Activated naive CD8-positive, alpha-beta T cell treated with anti-CD3 and anti-CD28 coated beads, Interleukin-2, amount 10 ng/mL, durations not matched to agents 7 days and 5 days (primary cell): Measurements from ENCODE around the gene GALNT9. TPM values are rescaled to one million over a fixed set of nuclear protein-coding genes. Genes with fewer than 3 reads are reported as not detected.
A peak's percentile ranks its signal among the peaks of the same experiment; 100 is the strongest.

Experiments used
- ATAC-seq: fragments of 150-1000 bp; cut with Tn5 transposase; one replicate; pipeline ENCODE4 v1.10.0; 2021; ENCODE audit warnings: low read depth, moderate library complexity
- POLR2A ChIA-PET: fragments of 350-600 bp; sonication (Branson Sonifier 250); formaldehyde crosslinking; loops from one replicate; lab custom pipeline; 2021; ENCODE audit warnings: antibody characterized with exemption; lab: Charles Lee
- DNase-seq: peaks from one replicate; pipeline ENCODE4 v3.0.0; 2021
- H3K27ac Mint-ChIP-seq: one replicate; pipeline ENCODE4 v1.8.0; 2022; ENCODE audit warnings: mild to moderate bottlenecking, mixed read lengths
- H3K27me3 Mint-ChIP-seq: one replicate; pipeline ENCODE4 v1.8.0; 2022; ENCODE audit warnings: mild to moderate bottlenecking, moderate library complexity, mixed read lengths
- H3K36me3 Mint-ChIP-seq: one replicate; pipeline ENCODE4 v1.8.0; 2021; ENCODE audit warnings: mild to moderate bottlenecking, mixed read lengths
- H3K4me1 Mint-ChIP-seq: one replicate; pipeline ENCODE4 v1.8.0; 2021; ENCODE audit warnings: mixed read lengths
- H3K4me3 Mint-ChIP-seq: one replicate; pipeline ENCODE4 v1.8.0; 2022; ENCODE audit warnings: mild to moderate bottlenecking, moderate library complexity, mixed read lengths
- H3K9me3 Mint-ChIP-seq: one replicate; pipeline ENCODE4 v1.8.0; 2021; ENCODE audit warnings: mixed read lengths
- total RNA-seq, 2 experiments: library from RNA; stranded (reverse); gene quantifications; one replicate each; pipeline ENCODE4 v1.2.3, GENCODE V29; 2021

The GALNT9 gene
- total RNA-seq, 2 experiments from 2014 or later = not detected

DNA sequence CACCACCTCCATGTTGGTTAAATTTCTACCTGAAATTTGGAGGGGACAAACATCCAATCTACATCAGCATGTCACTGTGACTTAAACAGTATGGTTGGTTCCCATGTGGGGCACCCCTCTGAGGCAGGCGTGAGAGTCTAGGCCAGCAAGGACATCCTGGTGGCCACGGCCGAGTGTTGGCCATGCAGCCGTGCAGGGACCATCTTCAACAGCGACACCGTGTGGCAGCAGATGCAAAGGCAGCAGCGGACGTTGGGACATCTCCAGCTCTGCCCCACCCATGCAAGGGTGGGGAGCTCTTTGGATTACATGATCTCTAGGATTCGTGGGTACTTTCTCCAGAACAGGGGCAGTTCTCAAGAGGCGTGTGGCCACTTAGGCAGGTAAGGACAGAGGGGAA is 135.3 kb downstream of the GALNT9 start:
- no peak overlapping the region for H3K27ac Mint-ChIP-seq
- H3K4me3 Mint-ChIP-seq = no peak overlapping the region
- peaks cover 2% of the 10 kb centered on the region for H3K36me3 Mint-ChIP-seq
- ATAC-seq (no peak), DNase-seq (no peak)
- POLR2A ChIA-PET = no interaction called here
- no peaks in the 10 kb centered on the region for H3K27me3 Mint-ChIP-seq
- H3K9me3 Mint-ChIP-seq = peaks cover 8% of the 10 kb centered on the region
- H3K4me1 Mint-ChIP-seq = peaks cover 4% of the 10 kb centered on the region

GRCh38 chr12:132191715-132192553 is 137.5 kb downstream of the GALNT9 start:
- peaks cover 3% of the 10 kb centered on the region for H3K36me3 Mint-ChIP-seq
- no peak overlapping the region for H3K4me3 Mint-ChIP-seq
- ATAC-seq = no peak
- POLR2A ChIA-PET = no interaction called here
- H3K27me3 Mint-ChIP-seq = no peaks in the 10 kb centered on the region
- no peak overlapping the region for H3K27ac Mint-ChIP-seq
- H3K9me3 Mint-ChIP-seq = peaks cover 8% of the 10 kb centered on the region
- no peak for DNase-seq
- H3K4me1 Mint-ChIP-seq = peaks cover 7% of the 10 kb centered on the region

GRCh38 chr12:132190834-132191500 is 138.4 kb downstream of the GALNT9 start:
- H3K27ac Mint-ChIP-seq = peak overlapping the region; percentile 30
- no peak for ATAC-seq

DNA sequence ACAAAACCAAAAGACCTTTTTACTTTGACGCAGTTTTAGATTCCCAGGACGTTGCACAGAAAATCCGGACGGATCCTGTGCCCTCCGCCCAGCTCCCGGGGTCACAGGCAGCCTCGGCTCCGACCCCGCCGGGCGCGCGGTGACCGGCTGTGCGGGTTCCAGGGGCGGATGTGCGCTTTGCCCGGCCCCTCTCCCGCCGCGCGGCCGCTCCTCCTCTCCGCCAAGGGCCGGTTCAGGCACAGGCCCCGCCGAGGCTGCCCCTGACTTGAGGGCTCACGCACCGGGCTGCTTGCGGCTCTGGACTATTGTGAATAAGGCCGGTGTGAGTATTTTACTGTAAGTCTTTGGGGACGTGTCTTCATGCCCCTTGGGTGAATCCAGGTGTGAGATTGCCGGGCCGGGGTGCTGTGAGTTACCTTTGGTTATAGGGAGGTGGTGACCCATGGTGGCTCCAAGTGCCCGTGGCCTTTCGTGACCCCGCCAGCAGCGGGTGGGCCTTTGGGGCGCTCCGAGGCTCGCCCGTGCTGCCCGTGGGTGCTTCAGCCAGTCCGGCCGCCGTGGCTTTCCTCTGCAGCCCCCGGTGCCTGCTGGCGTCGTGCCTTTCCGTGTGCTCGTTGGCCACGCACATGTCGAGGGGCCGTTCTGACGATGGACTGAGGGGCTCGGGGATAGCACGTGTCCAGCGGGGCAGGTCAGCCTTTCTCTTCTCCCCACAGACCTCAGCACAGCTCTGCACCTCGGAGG is 139.2 kb downstream of the GALNT9 start:
- ATAC-seq = peak; percentile 9
- DNase-seq = no peak
- H3K4me1 Mint-ChIP-seq = peaks cover 20% of the 10 kb centered on the region
- no peaks in the 10 kb centered on the region for H3K27me3 Mint-ChIP-seq
- peak overlapping the region; percentile 99 for H3K4me3 Mint-ChIP-seq
- POLR2A ChIA-PET = interaction anchor here (0.6 to 2.1 kb wide), 8 partner anchors 12 to 497 kb away, joined by 3 to 24 read pairs (median 4); partner anchors contain the start of gene POLE
- peaks cover 6% of the 10 kb centered on the region for H3K36me3 Mint-ChIP-seq
- H3K9me3 Mint-ChIP-seq = peaks cover 8% of the 10 kb centered on the region
- H3K27ac Mint-ChIP-seq = peak overlapping the region; percentile 90

More at GRCh38 chr12:132190834-132191500, 138.4 kb downstream of the GALNT9 start:
- no peak for DNase-seq
- H3K4me1 Mint-ChIP-seq = peaks cover 14% of the 10 kb centered on the region
- H3K9me3 Mint-ChIP-seq = peaks cover 8% of the 10 kb centered on the region
- POLR2A ChIA-PET = no interaction called here
- H3K27me3 Mint-ChIP-seq = no peaks in the 10 kb centered on the region
- H3K4me3 Mint-ChIP-seq = no peak overlapping the region
- peaks cover 4% of the 10 kb centered on the region for H3K36me3 Mint-ChIP-seq

DNA sequence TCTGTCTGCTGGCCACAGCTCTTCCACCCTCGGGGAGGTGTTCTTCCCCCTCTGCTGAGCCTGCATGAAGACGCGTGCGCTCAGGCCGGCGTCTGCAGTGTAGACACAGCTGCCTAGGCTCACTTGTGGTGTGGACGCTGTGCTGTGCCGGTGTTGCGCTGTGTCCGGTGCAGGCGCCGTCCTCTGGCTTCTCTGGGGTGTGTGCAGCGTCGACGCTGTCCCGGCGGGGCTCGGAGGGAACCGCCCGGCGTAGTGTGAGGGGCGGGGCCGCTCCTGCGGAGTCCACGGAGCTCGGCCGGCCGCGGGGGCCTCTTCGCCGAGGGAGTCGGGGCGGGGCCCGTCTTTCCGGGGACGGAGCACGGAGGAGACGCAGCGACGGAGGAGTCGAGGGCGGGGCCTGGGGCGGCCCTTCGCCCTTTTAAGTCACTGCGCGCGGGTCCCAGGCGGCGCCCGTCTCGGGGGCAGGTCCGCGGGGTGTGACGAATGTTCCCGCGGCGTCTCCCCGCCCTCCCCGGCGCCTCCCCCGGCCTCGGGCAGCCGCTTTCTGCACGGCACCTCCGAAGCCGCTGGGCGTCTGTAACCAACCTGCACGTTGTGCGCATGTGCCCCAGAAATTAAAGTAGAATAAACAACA is 139.9 kb downstream of the GALNT9 start:
- Mint-ChIP-seq H3K4me3 (peak overlapping the region; percentile 99), H3K4me1 (peaks cover 23% of the 10 kb centered on the region), H3K27ac (peak overlapping the region; percentile 95), H3K36me3 (peaks cover 6% of the 10 kb centered on the region), H3K9me3 (peaks cover 8% of the 10 kb centered on the region), H3K27me3 (peaks cover under 1% of the 10 kb centered on the region)
- peak; percentile 96 for DNase-seq
- peak; percentile 92 for ATAC-seq
- POLR2A ChIA-PET = interaction anchor here (0.6 to 2.1 kb wide), 9 partner anchors 11 to 497 kb away, joined by 3 to 24 read pairs (median 3); partner anchors contain the start of gene POLE

DNA sequence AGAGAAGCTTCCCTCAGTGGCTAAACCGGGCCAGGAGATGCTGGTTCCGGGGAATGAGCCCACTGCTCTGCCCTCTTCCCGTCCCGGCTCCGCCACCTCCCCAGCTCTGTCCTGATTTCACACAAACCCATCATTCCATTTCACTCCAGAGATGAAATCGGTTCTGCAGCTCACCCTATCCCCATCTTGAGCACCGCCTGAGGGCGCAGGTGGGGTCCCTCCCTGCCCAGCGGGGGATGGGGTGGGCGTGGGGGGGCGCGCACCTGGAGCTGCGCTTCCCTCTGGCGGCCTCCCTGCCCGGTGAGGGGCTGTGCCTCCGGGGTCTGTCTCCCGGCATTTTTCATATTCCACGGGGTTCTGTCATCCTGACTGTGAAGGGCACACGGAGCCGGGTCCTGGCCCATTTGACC is 140.5 kb downstream of the GALNT9 start:
- H3K27me3 Mint-ChIP-seq = peaks cover 4% of the 10 kb centered on the region
- peak overlapping the region; percentile 99 for H3K4me3 Mint-ChIP-seq
- peaks cover 4% of the 10 kb centered on the region for H3K9me3 Mint-ChIP-seq
- peak overlapping the region; percentile 95 for H3K27ac Mint-ChIP-seq
- POLR2A ChIA-PET = interaction anchor here (0.9 to 2.1 kb wide), 5 partner anchors 10 to 372 kb away, joined by 3 to 24 read pairs (median 3); no protein-coding TSS in a partner anchor
- peaks cover 25% of the 10 kb centered on the region for H3K4me1 Mint-ChIP-seq
- peaks cover 6% of the 10 kb centered on the region for H3K36me3 Mint-ChIP-seq
- DNase-seq (no peak), ATAC-seq (no peak)

DNA sequence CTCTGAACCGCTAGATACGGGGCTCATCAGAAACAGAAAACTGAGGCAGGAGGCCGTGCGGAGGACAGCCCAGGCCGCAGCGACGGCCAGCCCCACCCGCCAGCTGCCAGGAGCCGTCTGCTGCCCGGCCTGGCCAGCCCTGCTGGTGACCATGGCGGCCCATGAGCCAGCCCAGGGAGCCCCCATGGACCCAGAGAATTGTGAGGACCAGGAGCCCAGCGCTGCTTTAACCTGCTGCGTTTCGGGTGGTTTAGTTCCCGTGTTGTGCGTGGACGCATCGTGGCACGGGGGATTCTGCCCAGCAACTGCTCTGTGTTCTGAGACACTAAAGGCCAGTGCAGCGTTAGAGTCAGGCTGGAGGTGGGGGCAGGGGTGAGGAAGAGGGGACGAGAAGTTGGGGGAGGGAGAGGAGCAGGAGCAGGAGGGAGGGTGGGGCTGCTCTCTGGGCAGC is 140.9 kb downstream of the GALNT9 start:
- Mint-ChIP-seq H3K27ac (peak overlapping the region; percentile 56), H3K9me3 (peaks cover 2% of the 10 kb centered on the region), H3K27me3 (peaks cover 6% of the 10 kb centered on the region), H3K4me1 (peaks cover 25% of the 10 kb centered on the region), H3K4me3 (peak overlapping the region; percentile 99), H3K36me3 (peaks cover 6% of the 10 kb centered on the region)
- POLR2A ChIA-PET = interaction anchor here (1.3 to 2.1 kb wide), 2 partner anchors 10 to 14 kb away, joined by 4 to 24 read pairs; no protein-coding TSS in a partner anchor
- ATAC-seq (no peak), DNase-seq (no peak)

DNA sequence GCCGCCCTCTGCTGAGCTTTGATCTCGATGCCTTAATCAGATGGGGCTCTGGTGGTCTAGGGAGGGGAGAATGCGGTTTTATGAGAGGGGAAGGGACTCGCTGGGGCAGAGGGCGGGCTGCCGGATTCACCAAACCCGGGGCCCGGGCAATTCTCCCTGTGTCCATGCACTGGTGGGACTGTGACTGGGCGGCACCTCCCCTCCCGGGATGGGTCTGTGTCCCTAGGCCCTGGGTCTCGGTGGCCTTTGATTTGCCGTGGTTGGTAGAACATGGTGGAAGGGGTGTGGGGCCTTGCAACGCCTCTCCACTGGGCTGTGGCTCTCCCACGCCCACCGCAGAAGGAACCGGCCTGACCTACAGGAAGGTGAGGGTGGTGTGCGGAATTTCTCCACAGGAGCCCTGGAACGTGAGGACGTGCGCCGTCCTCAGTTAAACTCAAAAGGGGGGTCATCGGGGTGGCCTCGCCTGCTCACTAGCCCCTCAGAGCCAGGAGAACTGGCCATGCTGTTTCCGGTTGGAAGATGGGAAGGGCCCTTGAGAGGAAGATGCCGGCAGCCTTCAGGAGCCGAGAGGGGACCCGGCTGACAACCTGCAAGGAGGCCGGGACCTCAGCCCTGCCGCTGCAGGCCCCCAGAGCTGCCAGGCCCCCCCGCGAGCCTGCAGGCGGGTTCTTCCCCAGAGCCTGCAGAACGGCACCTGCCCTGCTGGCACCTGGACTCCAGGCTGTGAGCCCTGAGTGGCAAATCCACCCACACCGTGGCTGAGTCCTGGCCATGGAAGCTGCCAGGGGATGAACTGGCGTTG is 141.5 kb downstream of the GALNT9 start:
- Mint-ChIP-seq H3K27ac (peak overlapping the region; percentile 54), H3K9me3 (no peaks in the 10 kb centered on the region)

GRCh38 chr12:132186857-132187620 is 142.3 kb downstream of the GALNT9 start:
- peaks cover 25% of the 10 kb centered on the region for H3K4me1 Mint-ChIP-seq
- no peaks in the 10 kb centered on the region for H3K9me3 Mint-ChIP-seq
- H3K4me3 Mint-ChIP-seq = peak overlapping the region; percentile 87
- no peak for DNase-seq
- POLR2A ChIA-PET = interaction anchor here (0.6 to 2.5 kb wide), 4 partner anchors 8 to 54 kb away, joined by 3 to 9 read pairs (median 6); no protein-coding TSS in a partner anchor
- peak overlapping the region; percentile 99 for H3K27ac Mint-ChIP-seq
- H3K36me3 Mint-ChIP-seq = peaks cover 6% of the 10 kb centered on the region
- H3K27me3 Mint-ChIP-seq = peaks cover 11% of the 10 kb centered on the region
- no peak for ATAC-seq

More for the DNA sequence above, 141.5 kb downstream of the GALNT9 start:
- H3K36me3 Mint-ChIP-seq = peaks cover 6% of the 10 kb centered on the region
- DNase-seq (no peak), ATAC-seq (no peak)
- H3K4me1 Mint-ChIP-seq = peaks cover 25% of the 10 kb centered on the region
- H3K27me3 Mint-ChIP-seq = peaks cover 11% of the 10 kb centered on the region
- POLR2A ChIA-PET = interaction anchor here (1.2 to 2.5 kb wide), 4 partner anchors 9 to 33 kb away, joined by 3 to 24 read pairs (median 9); no protein-coding TSS in a partner anchor
- peak overlapping the region; percentile 99 for H3K4me3 Mint-ChIP-seq

GRCh38 chr12:132186208-132186856 is 143.1 kb downstream of the GALNT9 start:
- DNase-seq = no peak
- H3K9me3 Mint-ChIP-seq = no peaks in the 10 kb centered on the region
- peak overlapping the region; percentile 87 for H3K4me3 Mint-ChIP-seq
- H3K4me1 Mint-ChIP-seq = peaks cover 25% of the 10 kb centered on the region
- peak overlapping the region; percentile 99 for H3K27ac Mint-ChIP-seq
- peaks cover 11% of the 10 kb centered on the region for H3K27me3 Mint-ChIP-seq
- POLR2A ChIA-PET = interaction anchor here (0.6 to 2.5 kb wide), 6 partner anchors 8 to 53 kb away, joined by 3 to 14 read pairs (median 6); no protein-coding TSS in a partner anchor
- H3K36me3 Mint-ChIP-seq = peaks cover 6% of the 10 kb centered on the region
- ATAC-seq = no peak
